Astrocyte (in vitro differentiated cells and primary cell): ENCODE data around the gene ABHD12.

Experiments
- EZH2 ChIP-seq: IDR thresholded peaks from 2 replicates; pipeline ENCODE4 v1.6.1; 2012; ENCODE audit warnings: mild to moderate bottlenecking, low read length, inconsistent platforms; ENCODE audit not compliant: insufficient read depth
- TF ChIP-seq, protein P1 (sequence below): IDR thresholded peaks from 2 replicates; pipeline ENCODE4 v1.5.1; 2011; ENCODE audit warnings: low read depth, mild to moderate bottlenecking, inconsistent platforms, low read length, moderate library complexity; ENCODE audit not compliant: insufficient read depth

DNA sequence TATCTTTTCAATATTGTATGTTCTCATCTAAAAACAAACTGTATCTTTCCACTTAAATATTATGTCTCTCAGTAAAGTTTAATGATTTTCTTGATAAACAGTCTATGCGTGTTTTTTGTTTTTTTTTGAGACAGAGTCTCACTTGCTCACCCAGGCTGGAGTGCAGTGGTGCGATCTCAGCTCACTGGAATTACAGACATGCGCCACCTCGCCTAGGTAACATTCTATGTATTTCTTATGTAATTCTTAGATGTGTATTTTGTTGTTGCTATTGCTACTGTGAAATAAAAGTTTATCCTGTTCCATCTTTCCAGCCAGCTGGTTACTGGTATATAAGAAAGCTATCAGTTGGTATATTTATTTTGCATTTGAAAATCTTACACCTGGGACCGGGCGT lies 29.4 kb downstream of the ABHD12 start:
- TF ChIP-seq, protein P1, sequence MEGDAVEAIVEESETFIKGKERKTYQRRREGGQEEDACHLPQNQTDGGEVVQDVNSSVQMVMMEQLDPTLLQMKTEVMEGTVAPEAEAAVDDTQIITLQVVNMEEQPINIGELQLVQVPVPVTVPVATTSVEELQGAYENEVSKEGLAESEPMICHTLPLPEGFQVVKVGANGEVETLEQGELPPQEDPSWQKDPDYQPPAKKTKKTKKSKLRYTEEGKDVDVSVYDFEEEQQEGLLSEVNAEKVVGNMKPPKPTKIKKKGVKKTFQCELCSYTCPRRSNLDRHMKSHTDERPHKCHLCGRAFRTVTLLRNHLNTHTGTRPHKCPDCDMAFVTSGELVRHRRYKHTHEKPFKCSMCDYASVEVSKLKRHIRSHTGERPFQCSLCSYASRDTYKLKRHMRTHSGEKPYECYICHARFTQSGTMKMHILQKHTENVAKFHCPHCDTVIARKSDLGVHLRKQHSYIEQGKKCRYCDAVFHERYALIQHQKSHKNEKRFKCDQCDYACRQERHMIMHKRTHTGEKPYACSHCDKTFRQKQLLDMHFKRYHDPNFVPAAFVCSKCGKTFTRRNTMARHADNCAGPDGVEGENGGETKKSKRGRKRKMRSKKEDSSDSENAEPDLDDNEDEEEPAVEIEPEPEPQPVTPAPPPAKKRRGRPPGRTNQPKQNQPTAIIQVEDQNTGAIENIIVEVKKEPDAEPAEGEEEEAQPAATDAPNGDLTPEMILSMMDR = no peak
- TF ChIP-seq EZH2 = no peak
